ENCODE data around the gene ZRANB3. TPM values are rescaled to one million over a fixed set of nuclear protein-coding genes. Genes with fewer than 3 reads are reported as not detected.

The ZRANB3 gene
- total and polyA plus RNA-seq, 2 experiments from 2014 or later = 10.5 to 16.8 TPM

- TF ChIP-seq CTCF (conservative IDR thresholded peaks at IDR 0.05; ENCODE audit: low read depth in 2 of 2) (no peak), STAT1 (IDR thresholded peaks at IDR 0.05; ENCODE audit: unreplicated experiment) (no peak), EZH2 (IDR thresholded peaks at IDR 0.05; ENCODE audit: low read depth, unreplicated experiment) (no peak)
Measured at GRCh38 chr2:135183822-135184221, 347.2 kb downstream of the ZRANB3 start (continued).

GRCh38 chr2:135182601-135183000 is 348.4 kb downstream of the ZRANB3 start:
- H3K4me1 ChIP-seq (ENCODE audit: insufficient read depth) = no peaks in the 10 kb centered on the region; the same call in 1 of the 2 replicates
- peaks cover 10% of the 10 kb centered on the region for H3K36me3 Mint-ChIP-seq (ENCODE audit: low read depth)
- no peaks in the 10 kb centered on the region for H4K20me1 ChIP-seq (replicated peaks; ENCODE audit: insufficient read depth)
- H3K4me3 ChIP-seq = no peak overlapping the region
- H3F3A ChIP-seq (replicated peaks; ENCODE audit: low read depth) = no peaks in the 10 kb centered on the region
- H3K27me3 ChIP-seq (ENCODE audit: insufficient read depth) = no peaks in the 10 kb centered on the region
- H3K4me2 ChIP-seq = no peak overlapping the region
- peaks cover 13% of the 10 kb centered on the region for H3K4me1 Mint-ChIP-seq
- peaks cover 2% of the 10 kb centered on the region for H3K27me3 Mint-ChIP-seq (ENCODE audit: insufficient read depth, low read depth, poor library complexity)
- no peak overlapping the region for H3K27ac ChIP-seq (ENCODE audit: low read depth)
- ATAC-seq (no peak), DNase-seq (ENCODE audit: low spot score) (no peak)
- no peaks in the 10 kb centered on the region for H3K36me3 ChIP-seq (ENCODE audit: insufficient read depth)
- no peaks in the 10 kb centered on the region for H3K79me2 ChIP-seq (replicated peaks; ENCODE audit: insufficient read depth)
- H3K27ac Mint-ChIP-seq = no peak overlapping the region
- H3K4me3 Mint-ChIP-seq = no peak overlapping the region
- no peaks in the 10 kb centered on the region for H3K9me2 ChIP-seq (ENCODE audit: insufficient read depth)
- peaks cover 3% of the 10 kb centered on the region for H3K9me3 Mint-ChIP-seq
- H2AFZ ChIP-seq = no peak overlapping the region
- no peak for TF ChIP-seq CREB1 (CRISPR knock-in tag; IDR thresholded peaks at IDR 0.05; ENCODE audit: low read depth)
- no peak for TF ChIP-seq EZH2phosphoT487 (IDR thresholded peaks at IDR 0.05; ENCODE audit: unreplicated experiment)
- no peak for TF ChIP-seq CTCF (conservative IDR thresholded peaks at IDR 0.05; ENCODE audit: low read depth in 2 of 2)
- no peak for TF ChIP-seq NANOG (IDR thresholded peaks at IDR 0.05; ENCODE audit: borderline replicate concordance)
- no peak for TF ChIP-seq STAT1 (IDR thresholded peaks at IDR 0.05; ENCODE audit: unreplicated experiment)
- TF ChIP-seq ZNF114 (CRISPR knock-in tag; IDR thresholded peaks at IDR 0.05) = no peak
- TF ChIP-seq JUNB (IDR thresholded peaks at IDR 0.05; ENCODE audit: unreplicated experiment) = no peak
- TF ChIP-seq ZNF331 (CRISPR knock-in tag; IDR thresholded peaks at IDR 0.05; ENCODE audit: low read depth) = no peak
- no peak for TF ChIP-seq ETS1 (IDR thresholded peaks at IDR 0.05)
- no peak for TF ChIP-seq EZH2 (IDR thresholded peaks at IDR 0.05; ENCODE audit: low read depth, unreplicated experiment)
- no peak for TF ChIP-seq POLR2AphosphoS5 (IDR thresholded peaks at IDR 0.05; ENCODE audit: low read depth)
- no peak for TF ChIP-seq ZNF462 (CRISPR knock-in tag; IDR thresholded peaks at IDR 0.05)

Measured in GM23338 (cell line).